Measurements from ENCODE around the gene CEBPA.

The CEBPA gene

DNA sequence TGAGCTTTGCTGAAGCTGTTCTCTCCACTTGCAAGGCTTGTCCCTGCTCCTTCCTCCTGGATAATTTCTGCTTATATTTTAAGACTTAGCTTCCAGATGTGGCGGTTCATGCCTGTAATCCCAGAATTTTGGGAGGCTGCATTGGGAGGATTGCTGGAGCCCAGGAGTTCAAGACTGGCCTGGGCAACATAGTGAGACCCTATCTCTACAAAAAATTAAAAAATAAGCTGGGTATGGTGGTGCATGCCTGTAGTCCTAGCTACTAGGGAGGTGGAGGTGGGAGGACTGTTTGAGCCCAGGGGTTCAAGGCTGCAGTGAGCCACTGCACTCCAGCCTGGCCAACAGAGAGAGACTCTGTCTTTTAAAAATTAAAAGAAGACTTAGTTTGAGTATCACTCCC, 31.6 kb downstream of the CEBPA start:
- no peak for DNase-seq

DNA sequence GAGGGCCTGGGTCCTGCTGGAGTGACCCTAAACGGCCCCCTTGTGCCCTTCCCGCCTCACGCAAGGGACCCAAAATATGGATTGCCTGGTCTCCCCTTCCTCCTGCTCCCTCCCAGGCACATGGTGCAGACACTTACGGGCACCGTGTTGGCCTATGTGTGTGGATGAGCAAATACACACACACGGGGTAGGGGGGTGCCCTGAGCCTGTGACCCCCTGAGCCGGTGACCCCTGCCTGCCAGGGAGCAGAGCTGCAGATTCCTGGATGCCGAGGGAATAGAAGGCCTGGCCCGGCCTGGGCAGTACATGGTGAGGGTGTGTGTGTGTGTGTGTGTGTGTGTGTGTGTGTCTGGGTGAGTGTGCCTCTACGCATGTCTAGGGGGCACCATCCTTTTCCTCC, 33.3 kb downstream of the CEBPA start:
- DNase-seq = no peak

DNA sequence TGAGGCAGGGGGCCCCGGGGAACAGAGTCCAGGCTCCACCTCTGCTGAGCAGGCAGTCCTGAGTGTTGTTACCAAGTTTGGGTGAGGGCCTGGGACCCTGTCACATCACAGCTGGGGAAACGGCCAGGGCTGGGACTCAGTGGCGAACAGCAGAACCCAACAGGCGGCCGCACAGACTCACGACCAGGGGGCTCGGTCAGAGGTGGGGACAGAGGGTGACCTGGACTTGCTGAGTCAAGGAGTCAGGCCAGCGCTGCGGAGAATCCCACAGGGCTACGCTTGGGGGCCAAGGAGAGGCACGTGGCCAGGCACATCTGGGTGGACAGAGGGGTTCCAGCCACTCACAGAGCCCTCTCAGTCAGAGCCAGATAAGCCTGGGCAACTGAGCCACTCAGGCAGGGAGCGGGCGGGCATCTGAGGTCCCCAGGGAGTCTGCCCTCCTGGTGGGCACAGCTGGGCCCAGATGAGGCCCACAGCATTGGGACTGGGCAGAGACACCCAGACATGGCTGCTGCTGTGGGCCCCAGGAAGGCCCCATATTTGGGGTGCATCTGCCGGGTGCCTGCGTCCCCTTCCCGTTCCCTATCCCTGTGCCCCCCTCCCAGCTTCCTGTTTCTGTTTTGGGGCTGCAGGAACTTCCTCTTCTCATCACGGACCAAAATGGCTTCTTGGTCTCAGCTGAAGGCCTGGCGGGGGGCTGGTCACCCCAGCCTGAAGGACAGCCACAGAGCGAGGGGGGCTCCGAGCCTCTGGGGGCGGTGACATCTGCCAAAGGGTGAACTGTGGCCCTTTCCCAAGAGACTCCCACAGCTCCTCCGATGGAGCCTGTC, 34.0 kb downstream of the CEBPA start:
- no peak for DNase-seq

DNA sequence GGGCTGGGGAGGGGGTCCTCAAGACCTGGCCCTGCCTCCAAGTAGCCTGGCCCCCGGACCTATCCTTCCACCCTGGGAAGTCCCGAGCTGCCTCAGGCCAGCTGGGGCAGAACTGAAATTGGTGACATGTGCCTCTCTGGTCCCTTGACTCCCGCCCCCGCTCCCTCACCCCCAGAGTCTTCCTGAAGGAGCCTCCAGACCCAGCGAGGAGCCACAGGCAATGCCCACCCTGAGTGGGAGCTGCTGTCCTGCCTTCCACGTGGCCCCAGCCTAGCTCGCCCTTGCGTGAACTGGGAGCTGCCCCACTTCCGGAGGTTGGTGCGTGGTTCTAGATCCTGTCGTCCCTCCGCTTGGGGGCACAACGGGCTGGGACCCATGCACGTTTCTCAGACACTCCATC, 34.6 kb downstream of the CEBPA start:
- DNase-seq = no peak

DNA sequence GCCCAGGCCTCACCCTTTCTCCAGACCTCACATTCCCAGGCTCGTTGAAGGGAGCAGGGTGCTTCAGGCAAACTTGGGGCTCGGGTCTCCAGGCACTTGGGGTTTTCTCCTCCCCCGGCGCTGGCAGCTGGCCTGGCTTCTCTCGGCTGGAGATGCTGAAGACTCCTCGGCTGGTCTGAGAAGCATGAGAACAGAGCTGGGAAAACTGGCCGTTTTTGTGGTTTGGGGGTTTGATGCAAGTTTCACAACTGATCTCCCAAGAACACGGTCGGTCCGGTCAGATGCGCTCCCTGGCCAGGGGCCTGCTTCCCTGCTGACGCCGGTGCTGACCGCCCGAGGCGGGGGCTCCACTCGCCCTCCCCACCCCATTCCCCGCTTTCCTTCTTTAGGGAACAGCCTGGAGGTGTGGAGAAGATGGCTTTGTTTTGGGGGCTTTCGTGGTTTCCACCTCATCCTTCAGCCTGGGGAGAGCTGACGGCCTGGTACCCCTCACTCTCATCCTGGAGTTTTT, 35.3 kb downstream of the CEBPA start:
- DNase-seq = no peak

DNA sequence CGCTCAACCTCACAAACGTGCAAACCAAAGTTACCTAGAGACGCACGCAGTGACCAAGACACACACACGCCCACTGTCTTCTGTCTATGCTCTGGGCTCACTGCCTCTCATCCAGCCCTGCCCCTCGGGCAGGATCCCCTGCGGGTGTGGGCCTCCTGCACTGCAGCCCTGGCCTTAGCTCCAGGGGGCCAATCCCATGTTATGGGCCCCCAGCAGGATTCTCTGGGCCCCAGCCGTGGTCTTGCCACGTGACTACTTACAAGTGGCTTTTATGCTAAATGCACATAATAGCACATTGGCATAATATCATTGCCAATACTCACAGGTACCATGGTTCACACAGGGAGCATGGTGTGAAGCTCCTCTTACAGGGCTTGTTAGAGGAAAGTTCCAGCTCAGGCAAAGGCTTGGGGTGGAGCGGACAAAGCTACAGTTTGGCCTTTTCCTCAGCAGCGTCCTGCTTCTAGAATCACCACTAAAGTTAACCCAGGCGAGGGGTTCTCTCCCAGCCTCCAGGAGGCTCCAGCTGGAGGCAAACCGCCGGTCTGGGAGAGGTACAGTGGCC, 37.4 kb downstream of the CEBPA start:
- no peak for DNase-seq

DNA sequence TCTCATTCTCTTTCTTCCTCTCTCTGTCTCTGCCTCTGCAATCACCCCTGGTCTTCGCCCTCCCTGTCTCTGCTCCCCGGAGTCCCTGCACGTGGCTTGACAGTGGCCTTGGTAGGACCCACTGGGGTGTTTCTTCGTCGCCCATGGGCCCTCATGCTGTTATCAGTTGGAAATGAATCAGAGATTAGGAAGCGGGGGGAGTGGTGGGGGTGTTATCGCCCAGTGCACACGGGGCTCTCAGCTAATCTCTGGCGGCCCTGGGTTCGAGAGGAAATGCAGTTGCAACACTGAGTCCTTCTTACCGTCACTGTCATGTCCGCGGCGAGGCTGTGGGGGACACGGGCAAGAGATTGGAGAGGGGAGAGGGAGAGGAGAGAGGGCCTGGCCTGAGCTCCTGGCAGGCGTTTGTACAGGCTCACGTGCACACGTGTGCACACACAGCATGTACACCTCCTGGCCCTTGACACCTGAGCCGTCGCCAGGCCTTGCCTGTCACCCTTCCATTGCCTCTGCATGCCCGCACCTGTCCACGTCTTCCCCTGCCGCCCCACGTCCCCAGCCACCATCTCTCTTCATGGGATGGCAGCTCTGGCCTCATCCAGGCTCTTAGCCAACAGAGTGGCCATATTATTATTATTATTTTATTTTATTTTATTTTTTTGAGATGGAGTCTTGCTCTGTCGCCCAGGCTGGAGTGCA, 38.9 kb downstream of the CEBPA start:
- DNase-seq = no peak

DNA sequence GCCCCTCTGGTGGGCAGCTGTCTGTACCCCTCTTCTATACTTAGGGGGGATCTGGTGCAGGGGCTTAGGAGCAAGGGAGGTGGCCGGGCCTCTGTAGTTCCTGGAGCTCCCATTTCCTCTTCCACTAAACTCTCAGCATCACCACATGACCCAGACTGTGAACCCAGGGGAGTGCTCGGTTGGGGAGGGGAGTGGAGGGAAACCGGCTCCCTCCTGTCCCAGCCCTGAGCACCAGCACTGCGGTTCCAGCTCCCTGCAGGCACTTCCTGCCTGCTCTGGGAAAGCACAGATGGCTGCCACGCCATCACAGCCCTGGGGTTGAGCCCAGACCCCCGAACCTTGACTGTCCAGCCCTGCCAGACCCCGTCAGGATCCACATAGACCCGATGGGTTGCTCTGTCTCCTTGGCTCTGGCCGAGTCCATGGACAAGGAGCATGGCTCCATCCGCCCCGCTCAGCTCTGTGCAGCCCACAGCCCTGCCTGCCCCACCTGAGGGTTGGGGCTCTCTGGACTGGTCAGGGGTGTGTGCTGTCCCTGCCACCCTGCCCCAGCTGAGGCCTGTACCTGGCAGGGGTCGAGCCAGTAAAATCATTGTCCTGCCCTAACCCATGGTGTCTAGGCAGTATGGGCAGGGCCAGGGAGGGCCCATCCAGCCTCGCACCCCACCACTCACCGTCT, 40.7 kb downstream of the CEBPA start:
- no peak for DNase-seq

DNA sequence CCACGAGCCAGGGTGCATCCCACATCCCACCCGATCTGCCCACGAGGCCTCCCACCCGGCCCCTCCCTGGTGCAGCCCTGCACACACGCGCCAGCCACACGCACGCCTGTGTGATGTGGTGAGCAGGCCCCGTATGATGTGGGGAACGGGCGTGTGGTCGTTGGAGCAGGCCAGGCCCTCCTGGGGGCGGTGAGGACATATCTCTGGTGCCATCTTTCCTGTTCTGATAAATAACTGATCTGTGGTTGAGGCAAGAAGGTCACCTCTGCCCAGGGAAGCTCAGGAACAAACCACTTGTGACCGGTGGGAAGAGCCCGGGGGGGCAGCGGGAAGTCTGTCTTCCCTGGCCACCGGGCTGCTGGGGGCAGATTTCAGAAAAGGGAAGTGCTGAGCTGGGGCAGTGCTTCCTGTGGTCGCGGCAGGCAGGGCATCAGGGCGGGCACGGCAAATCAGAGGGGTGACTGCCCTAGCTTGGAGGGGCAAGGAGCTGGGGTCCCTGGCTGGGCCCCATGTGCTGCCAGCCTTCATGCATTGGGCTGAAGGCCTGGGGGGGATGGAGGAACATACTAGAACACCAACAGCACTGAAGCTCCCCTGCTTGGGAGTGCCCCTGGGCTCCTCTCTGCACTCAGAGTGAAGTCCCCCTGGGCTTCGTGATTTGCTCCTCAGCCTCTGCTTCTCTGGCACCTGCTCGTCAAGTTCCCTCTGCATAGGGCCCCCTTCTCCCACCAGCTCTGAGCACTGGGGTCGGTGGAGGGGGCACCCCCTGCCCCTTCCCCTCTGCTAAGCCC, 41.5 kb downstream of the CEBPA start:
- no peak for DNase-seq

DNA sequence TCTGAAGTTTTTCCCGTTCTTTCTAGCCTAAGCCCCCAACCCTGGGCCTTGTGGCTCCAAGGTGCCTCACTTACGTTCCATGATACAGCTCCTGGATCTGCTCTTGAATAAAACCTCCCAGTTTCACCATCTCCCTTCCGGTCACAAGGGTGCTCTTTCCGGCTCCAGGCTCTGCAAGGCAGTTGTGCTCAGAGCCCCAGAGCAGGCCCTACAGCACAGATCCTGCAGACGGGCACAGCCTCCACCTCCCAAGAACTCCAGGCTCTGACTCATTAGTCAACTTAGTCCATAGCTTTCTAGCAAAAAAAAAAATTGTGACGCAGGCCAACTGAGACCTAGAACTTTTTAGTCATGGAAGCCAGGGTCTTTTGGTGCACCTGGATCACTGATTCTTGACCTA, 42.8 kb downstream of the CEBPA start:
- DNase-seq = no peak

DNA sequence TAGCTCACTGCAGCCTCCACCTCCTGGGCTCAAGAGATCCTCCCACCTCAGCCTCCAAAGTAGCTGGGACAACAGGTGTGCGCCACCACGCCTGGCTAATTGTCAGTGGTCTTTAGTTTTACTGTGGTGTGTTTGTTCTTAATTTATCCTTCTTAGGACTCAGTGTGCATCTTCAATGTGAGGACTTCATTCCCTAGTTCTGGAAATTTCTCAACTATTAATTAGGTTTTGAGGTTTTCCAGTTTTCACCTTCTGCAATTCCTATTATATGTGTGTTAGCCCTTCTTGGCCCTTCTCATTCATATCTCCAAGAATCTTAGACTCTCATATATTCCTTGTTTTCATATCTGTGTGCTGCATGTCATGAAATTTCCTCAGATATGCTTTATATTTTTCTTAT, 44.5 kb downstream of the CEBPA start:
- no peak for DNase-seq

DNA sequence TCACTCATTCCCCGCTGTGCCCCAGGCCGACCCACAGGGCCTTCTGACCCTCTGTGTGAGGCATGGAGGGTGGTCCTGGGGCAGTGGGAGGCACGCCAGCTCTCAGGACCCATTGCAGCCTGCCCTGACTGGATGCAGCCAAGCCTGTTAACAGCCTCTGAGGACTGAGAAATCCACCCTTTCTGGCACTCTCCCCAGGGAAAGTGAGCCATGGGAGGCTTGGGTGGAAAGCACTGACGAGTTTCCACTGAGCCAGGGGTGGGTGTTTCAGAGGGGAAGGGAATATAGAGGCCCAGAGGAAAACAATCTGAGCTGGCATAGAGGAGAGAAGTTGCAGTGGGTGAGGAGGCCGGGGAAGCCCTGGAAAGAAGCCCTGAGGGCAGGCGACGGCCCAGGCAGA, 46.1 kb downstream of the CEBPA start:
- no peak for DNase-seq

DNA sequence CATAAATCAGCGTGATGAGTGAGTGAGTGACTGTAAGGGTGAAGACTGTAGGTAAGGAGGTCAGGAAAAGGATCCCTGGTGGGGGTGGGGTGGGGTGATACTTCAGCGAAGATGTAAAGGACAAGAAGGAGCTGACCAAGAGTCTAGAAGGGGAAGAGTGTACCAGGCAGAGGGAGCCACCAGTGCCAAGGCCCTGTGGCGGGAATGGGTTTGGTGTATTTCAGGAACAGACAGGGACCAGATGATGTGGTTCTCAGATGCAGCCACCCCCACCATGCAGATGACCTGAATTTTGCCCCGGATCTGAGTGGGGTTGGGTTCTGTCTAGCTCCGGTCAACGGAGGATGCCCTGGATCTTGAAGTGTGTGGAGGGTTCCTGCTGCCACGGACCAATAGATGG, 46.6 kb downstream of the CEBPA start:
- no peak for DNase-seq

DNA sequence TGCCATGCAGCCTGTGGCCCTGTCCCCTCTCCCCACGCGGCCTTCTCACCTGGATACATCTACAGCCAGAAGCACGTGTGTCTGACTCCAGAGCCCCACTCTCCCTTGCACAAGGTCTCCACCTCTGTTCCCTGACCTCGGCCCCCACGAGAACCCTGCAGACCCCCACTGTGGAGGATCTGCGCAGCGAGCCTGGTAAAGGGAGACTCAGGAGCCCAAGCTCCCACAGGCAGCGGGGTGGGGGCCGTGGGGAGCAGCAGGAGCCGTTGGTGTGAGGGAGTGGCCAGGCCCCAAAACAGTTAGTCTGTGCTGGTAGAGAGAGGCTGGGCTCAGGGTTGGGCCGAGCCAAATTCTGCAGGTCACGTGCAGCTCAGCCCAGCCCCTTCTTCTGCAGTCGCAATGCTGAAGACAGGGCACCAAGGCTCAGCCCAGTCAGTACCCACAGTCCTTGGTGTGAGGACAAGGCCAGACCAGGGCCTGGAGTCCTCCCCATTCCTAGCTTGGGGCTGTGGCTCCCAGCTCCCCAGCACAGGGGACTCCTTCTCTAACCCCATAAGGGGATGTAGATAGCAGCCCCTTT, 48.0 kb downstream of the CEBPA start:
- no peak for DNase-seq

DNA sequence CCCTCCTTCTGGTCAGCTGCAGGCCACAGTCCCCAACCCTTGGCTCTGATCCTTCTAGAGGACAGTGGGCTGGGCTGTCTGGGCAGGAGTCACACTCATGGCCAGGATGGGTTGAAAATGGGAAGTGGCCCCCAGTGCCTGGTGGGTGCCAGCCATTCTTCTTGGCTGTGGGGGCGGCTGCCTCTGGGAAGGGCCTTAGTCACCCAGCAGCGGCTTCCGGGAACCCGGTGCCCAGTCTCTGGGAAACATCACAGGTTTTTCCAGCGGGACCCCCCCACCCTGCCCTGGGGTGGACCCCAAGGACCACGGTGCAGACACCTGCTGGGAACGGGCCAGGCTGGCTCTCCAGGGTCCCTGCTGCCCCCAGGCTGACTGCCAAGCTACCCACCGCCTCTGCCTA, 49.4 kb downstream of the CEBPA start:
- DNase-seq = no peak

DNA sequence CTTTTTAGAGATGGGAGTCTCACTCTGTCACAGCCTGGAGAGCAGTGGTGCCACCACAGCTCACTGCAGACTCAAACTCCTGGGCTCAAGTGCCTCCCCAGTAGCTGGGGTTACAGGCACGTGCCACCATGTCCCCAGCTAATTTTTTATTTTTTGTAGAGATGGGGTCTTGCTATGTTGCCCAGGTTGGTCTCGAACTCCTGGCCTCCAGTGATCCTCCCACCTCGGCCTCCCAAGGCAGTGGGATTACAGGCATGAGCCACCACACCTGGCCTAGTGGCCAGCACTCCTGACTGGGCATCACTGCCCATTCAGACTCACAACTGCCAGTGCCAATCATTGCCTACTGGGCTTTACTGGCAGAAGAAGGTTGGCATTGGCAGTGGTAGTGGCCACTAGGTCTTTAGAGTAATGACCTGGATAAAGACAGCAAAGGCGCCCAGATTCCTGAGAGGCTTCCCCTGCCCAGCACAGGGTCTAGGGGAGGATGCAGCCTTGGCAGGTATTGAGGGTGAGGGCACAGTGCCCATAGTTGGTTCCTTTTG, 49.8 kb downstream of the CEBPA start:
- DNase-seq = no peak

DNA sequence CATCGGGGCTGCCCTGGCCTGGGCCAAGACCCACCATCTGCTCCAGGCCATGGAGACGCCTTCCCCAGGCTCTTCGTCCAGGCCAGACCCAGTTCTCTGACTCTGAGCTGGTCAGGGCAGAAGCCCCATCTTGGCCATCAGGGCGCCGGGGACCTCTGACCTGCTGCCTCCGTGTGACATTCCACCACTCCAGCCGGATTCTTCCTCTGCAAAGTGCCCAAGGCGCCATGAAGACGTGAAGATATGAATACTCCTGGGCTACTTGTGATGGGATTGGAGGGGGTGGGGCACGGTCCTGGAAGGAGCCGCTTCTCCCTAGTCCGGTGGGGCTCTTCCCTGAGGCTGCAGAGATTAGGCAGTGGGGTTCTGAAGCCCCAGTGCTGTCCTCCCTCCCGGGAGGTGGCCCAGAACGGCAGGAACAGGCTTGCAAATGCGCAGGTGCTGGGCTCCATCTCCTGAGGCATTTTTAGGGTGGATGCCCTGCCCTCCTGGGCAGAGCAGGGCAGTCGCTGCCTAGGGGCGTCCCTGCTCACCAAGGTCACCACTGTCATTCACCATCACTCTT, 50.7 kb downstream of the CEBPA start:
- no peak for DNase-seq

DNA sequence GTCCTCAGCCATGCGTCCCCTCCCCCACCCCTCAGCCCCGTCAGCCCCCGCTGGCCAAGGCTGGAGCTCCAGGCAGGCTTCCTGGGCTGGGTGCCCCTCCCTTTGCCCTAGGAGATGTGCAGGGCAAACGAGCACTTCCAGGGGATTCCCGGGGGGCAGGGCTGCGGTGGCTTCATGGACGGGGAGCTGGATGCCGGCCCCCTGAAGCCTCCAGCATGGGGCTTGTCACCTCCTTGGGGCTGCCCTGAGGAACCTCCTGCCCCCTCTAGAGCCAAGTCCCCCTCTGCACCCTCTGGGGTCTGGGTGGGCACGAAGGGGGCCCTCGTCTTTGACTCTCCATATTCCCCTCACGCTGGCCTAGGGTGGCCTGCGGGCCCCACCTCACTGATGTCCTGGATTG, 51.3 kb downstream of the CEBPA start:
- no peak for DNase-seq

DNA sequence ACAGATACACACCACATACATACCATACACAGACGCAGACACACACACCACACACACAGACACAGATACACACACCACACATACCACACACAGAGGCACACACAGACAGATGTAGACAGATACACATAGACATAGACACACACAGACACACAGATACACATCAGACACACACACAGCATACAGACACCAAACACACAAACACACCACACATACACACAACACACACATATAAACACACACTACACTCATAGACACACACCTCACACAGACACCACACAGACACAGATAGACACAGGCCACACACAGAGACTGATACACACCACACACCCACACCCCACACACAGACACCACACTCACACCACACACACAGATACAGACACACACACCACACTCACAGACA, 51.8 kb downstream of the CEBPA start:
- no peak for DNase-seq

Measured in T-helper 9 cell (primary cell).